Measurements from ENCODE around the gene ZSCAN5C.
"Not testable (repeated sequence)": the region's sequence is repeated elsewhere in the genome, so short reads cannot be mapped to it uniquely, and the experiment has no call there.

Gene ZSCAN5C, protein sequence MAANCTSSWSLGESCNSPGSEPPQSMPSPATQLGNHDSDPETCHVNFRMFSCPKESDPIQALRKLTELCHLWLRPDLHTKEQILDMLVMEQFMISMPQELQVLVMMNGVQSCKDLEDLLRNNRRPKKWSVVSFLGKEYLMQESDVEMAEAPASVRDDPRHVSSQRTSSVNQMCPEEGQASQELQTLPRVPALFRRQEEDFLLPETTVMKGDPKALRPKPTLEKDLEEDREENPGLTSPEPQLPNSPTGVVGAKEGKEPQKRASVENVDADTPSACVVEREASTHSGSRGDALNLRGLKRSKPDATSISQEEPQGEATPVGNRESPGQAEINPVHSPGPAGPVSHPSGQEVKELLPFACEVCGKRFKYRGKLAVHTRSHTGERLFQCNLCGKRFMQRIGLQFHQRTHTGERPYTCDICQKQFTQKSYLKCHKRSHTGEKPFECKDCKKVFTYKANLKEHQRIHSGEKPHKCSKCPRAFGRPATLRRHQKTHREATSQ

DNA sequence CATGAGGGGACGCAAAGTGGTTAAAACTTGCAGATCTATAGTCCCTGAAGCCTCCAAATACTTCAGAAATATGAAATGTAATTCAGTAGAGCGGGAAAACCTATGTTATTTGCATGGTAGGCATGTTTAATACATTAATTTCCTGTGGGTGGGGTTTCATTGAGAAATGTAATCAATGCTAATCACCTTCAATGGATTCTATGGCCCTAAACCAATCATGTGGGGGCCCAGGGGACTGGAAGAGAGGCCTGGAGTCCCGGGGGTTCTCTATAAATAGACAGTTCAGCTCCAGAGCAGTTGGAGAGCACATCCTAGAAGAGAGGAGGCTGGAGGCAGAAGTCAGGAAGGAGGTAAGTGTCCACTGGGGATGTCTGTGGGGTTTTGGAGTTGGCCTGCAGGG, at the start of gene ZSCAN5C:
ZSCAN5C (plus strand) TSS at position 301 of the 400 bp plus-strand sequence. CDS start 3,641 bp downstream, outside the sequence.
- DNase-seq (ENCODE audit: low read depth in 1 of 2, low spot score in 1 of 2): no peak

DNA sequence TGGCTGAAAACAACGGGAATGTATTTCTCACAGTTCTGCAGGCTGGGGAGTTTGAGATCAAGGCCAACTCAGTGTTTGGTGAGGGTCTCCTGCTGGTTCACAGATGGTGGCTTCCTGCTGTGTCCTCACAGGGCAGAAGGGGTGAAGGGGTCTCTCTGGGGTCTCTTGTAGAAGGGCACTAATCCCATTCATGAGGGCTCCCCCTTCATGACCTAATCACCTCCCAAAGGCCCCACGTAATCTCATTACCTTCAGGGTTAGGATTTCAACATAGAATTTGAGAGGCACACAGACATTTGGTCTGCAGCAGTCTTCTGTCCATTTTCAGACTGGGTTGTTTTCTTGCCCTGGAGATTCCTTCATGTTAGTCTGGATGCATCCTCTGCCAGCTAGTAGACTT, 49.4 kb upstream of the ZSCAN5C start:
- DNase-seq (ENCODE audit: low read depth in 1 of 2, low spot score in 1 of 2): no peak

DNA sequence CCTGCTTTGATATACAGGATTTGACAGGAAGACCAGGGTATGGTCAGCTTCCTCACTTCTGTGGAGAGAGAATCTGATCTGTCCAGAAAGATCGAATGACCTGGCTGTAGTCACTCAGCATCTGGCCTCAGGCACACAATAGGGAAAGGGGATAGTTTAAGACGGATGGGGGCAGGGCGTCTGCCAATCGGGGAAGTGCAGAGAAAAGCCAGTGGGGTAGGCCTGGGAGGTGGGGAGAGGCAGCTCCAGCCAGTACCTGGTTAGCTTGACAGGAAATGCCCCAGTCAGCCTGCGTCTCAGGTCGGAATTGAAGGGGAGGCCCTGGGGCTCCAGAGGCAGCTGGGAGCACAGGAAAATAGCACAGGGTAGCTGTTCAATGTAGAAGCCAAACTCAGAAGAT, 48.6 kb upstream of the ZSCAN5C start:
- DNase-seq (ENCODE audit: low read depth in 1 of 2, low spot score in 1 of 2): no peak

DNA sequence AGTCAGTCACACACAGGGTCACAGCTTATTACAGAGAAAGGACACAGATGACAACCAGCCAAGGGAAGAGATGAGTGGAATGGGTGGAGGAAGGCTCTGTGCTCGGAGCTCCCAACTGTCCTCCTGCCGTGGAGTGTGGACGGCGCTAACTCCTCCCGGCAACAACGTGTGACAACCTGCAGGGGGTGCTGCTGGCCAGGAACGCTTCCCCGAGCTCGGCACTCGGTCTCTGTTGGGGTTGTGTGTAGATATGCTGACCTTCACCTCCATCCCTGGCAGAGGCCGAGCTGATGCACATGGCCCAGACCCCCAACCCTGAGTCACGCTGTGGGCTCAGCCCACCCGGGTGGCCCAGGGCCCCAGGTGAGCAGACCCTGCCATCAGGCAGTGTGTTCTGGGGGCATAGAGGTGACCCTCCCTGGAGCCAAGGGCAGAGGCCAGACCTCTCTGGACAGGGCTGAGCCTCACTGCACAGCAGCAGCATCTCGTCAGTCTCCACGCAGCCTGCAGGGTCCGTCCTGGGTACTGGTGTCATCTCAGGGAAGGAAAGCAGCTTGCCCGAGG, 46.9 kb upstream of the ZSCAN5C start:
- no peak for DNase-seq (ENCODE audit: low read depth in 1 of 2, low spot score in 1 of 2)

DNA sequence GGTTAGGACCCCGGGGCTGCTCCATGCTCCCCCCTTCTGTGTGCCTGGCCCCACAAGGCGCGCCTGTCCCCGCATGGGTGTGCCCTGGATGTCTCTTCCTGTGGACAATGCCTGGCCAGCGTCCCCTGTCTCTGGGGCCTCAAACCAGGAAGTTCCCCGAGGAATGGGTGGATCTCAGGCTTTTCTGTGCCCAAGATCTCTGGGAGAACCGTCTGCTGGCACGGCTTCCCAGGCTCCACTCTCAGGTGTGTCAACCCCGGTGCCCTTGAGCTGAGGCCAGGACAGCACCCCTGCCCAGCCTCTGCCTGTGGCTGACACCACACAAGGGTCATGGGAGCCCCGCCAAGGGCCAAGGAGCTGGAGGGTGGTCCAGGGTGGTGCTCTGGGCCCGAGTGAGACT, 45.3 kb upstream of the ZSCAN5C start:
- DNase-seq (ENCODE audit: low read depth in 1 of 2, low spot score in 1 of 2): no peak

DNA sequence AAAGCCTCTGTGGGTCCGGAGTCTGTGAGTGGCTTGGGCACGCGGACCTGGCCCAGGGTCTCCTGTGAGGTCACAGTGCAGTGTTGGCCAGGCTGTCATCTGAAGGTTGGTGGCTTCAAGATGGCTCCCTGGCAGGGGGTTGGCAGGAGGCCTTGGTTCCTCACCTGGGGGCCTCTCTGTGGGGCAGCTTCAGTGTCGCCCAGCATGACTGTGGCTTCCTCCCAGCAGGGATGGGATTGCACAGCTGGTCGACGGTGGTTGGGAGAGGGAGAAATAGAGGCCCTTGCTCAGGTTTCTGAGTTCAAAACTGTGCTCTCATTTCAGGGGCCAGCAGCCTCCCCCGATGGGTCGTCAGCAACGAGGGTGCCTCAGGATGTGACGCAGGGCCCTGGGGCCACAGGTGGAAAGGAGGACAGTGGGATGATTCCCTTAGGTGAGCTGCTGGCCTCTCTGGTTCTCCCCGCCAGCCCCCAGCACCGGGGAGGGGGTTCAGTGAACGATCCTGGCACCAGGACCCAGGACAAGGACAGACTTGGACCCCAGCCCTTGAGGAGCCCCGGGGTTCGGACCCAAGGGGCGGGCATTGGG, 43.8 kb upstream of the ZSCAN5C start:
- DNase-seq (ENCODE audit: low read depth in 1 of 2, low spot score in 1 of 2): no peak

DNA sequence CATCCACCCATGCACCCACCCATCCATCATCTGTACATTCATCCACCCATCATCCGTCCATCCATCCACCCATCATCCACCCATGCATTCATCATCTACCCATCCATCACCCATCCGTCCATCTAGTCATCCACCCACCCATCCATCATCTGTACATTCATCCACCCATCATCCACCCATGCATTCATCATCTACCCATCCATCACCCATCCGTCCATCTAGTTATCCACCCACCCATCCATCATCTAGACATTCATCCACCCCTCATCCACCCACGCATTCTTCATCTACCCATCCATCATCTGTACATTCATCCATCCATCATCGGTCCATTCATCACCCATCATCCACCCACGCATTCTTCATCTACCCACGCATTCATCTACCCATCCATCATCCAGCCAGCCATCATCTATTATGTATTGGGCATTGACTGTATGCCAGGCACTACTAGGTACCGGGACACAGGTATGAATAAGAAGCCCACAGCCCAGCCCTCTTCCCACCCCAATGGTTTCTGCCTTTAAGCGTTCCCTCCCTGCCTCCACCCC, 43.0 kb upstream of the ZSCAN5C start:
- no peak for DNase-seq (ENCODE audit: low read depth in 1 of 2, low spot score in 1 of 2)

DNA sequence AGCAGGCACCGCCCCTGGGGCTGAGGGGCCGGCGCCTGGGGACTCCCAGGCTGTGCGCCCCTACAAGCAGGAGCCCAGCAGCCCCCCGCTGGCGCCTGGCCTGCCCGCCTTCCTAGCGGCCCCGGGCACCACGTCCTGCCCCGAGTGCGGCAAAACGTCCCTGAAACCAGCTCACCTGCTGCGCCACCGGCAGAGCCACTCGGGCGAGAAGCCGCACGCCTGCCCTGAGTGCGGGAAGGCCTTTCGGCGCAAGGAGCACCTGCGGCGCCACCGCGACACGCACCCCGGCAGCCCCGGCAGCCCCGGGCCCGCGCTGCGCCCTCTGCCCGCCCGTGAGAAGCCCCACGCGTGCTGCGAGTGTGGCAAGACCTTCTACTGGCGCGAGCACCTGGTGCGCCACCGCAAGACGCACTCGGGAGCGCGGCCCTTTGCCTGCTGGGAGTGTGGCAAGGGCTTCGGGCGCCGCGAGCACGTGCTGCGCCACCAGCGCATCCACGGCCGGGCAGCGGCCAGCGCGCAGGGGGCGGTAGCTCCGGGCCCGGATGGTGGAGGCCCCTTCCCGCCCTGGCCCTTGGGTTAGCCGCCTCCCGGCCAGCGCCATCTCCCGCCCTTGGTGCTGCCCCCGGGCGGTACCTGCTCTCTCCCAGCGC, 42.3 kb upstream of the ZSCAN5C start:
- no peak for DNase-seq (ENCODE audit: low read depth in 1 of 2, low spot score in 1 of 2)

DNA sequence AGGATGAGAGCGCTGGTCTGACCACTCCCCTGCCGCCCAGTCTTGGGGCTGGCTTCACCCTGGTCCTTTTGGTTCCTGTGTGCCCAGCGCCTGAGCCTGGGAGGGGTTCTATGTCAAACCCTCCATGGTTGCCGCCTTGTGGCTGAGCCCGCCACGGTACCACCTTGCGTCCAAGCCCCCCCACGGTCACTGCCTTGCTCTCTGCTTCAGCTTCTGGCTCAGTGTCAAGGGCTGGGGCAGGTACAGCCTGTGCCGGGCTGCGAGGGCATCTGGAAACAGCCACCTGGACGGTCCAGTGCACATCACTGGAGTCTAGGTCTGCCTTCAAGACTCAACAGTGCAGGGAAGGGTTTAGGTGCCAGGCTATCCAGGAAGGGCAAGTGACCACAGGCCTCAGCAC, 40.5 kb upstream of the ZSCAN5C start:
- no peak for DNase-seq (ENCODE audit: low read depth in 1 of 2, low spot score in 1 of 2)

DNA sequence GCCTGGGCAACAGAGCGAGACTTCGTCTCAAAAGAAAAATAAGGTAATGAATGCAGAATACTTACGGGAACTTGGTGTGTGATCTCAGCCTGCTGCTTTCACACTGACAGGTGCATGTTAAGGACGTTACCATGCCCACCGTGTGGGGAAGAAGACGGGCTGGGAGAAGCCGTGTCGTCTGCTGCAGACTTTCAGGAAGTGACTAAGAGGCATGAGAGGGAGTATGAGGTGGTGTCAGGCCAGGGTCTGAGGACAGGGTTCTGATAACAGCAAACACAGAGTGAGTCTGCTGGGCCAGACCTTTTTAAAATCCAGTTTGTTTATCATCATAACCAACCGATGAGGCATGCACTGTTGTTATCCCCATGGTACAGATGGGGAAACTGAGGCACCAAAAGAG, 39.8 kb upstream of the ZSCAN5C start:
- no peak for DNase-seq (ENCODE audit: low read depth in 1 of 2, low spot score in 1 of 2)

DNA sequence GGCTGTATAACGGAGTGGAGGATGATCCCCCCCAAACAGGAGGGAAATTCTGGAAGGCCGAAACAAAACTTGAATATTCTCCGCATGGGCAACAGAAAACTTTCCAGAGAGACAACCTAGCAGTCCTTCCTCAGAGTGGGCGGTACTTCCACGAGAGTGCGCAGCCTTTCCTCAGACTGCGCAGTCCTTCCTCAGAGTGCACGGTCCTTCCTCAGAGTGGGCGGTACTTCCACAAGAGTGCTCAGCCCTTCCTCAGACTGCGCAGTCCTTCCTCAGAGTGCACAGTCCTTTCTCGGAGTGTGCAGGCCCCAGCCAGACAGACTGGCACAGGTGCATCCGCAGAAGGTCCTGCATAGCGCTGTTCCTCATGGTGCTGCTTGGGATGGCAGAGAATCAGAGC, 39.0 kb upstream of the ZSCAN5C start:
- DNase-seq (ENCODE audit: low read depth in 1 of 2, low spot score in 1 of 2): no peak

DNA sequence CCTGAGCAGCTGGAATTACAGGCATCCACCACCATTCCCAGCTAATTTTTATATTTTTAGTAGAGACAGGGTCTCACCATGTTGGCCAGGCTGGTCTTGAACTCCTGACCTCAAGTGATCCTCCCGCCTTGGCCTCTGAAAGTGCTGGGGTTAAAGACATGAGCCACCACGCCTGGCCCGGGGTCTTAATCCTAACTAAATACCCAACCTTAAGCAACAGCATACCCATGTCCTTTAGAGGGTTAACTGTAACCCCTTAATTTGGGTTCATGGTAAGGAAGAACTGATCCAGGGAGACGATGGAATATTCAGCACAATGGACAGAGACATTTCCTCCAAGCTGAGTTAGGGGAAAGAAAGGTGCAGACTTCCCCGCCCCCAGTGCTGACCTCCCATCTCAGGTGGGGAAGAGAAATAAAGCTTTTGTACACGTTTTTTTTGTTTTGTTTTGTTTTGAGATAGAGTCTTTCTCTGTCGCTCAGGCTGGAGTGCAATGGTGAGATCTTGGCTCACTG, 35.0 kb upstream of the ZSCAN5C start:
- no peak for DNase-seq (ENCODE audit: low read depth in 1 of 2, low spot score in 1 of 2)

DNA sequence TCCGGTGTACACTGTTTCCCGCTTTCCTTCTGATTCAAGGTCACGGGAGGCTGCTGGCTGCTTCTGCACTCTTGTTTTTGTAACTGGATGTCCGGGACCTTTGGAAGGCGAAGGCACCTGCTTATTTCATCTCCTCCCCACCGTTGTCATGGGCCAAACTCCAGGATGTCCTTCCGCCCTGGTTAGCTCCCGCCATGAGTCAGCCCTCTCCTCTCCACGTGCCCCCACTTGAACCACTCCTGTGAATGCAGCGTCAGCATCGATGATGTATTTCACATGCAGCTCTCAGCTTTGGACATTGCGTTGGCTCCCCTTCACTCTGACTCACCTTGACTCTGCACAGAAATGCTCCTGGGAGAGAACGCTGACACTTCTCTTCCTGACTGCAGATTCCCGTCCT, 31.8 kb upstream of the ZSCAN5C start:
- DNase-seq (ENCODE audit: low read depth in 1 of 2, low spot score in 1 of 2): no peak

DNA sequence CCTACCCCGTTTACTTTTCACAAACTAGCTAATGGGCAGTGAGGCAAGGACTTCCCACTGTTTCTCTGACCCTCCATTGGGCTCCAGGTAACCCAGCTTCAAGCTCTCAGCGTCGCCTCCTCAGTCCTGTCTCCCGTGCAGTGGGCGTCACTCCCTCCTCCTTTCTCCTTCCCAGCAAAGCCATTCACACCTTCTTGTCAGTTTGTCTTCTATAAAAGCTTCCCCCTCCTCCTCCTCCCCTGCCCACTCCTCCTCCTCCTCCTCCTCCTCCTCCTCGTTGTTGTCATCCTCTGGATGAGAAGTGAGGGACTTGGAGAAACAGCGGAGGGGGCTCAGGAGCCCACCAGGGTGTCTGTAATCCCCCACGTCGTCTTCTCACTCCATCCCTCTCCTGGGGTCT, 28.0 kb upstream of the ZSCAN5C start:
- DNase-seq (ENCODE audit: low read depth in 1 of 2, low spot score in 1 of 2): no peak

DNA sequence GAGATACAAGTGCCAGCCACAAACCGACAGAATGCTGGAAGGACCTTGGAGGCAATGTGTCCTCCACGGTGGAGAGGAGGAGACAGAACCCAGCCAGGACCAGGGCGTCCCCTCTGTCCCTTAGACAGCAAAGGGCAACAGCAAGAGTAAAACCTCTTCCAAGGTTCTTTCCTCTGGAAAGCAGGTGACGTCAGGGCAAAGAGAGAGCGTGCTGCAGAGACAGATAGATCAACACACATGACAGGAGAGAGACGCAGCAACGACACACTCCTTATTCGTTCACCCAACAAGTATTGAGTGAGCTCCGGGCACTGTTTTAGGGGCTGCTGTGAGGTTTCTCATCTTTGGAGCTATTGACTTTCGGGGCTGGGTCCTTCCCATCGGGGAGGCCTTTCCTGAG, 27.5 kb upstream of the ZSCAN5C start:
- DNase-seq (ENCODE audit: low read depth in 1 of 2, low spot score in 1 of 2): no peak

DNA sequence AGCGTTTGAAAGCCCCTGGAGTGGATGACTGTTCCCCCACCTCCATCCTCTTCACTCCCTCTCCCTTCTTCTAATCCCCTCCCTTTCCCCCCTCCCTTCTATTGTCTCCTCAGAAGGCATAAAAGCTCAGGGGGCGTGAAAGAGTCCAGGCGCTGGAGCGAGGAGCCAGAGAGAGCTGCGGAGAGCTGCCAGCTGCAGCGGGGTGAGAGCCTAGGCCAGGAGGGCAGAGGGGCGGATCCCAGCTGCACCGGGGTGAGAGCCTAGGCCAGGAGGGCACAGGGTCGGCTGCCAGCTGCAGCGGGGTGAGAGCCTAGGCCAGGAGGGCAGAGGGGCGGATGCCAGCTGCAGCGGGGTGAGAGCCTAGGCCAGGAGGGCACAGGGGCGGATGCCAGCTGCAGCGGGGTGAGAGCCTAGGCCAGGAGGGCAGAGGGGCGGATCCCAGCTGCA, 26.2 kb upstream of the ZSCAN5C start, which contains the start of gene GALP:
GALP (plus strand) TSS at position 148 of the 447 bp plus-strand sequence. CDS start 1,101 bp downstream, outside the sequence.
- DNase-seq (ENCODE audit: low read depth in 1 of 2, low spot score in 1 of 2): not testable (repeated sequence)

DNA sequence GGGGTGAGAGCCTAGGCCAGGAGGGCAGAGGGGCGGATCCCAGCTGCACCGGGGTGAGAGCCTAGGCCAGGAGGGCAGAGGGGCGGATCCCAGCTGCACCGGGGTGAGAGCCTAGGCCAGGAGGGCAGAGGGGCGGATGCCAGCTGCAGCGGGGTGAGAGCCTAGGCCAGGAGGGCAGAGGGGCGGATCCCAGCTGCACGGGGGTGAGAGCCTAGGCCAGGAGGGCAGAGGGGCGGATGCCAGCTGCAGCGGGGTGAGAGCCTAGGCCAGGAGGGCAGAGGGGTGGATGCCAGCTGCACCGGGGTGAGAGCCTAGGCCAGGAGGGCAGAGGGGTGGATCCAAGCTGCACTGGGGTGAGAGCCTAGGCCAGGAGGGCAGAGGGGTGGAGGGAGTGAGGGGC, 25.8 kb upstream of the ZSCAN5C start:
- DNase-seq (ENCODE audit: low read depth in 1 of 2, low spot score in 1 of 2): not testable (repeated sequence)

DNA sequence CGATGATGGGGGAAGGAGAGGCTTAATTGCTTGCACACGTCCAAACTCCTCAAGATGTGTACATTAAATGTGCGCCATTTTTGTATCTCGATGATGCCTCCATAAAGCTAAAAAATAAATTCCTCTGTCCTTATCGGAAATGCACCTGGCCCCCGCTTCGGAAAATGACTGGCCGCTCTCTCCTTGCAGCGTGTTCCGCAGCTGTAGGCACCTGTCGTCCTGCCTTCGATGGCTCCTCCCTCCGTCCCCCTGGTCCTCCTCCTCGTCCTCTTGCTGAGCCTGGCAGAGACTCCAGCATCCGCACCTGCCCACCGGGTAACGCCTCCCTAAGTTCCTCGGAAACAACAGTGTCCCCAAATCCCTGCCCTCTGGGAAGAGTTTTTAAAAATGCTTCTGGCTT, 25.2 kb upstream of the ZSCAN5C start:
- no peak for DNase-seq (ENCODE audit: low read depth in 1 of 2, low spot score in 1 of 2)

DNA sequence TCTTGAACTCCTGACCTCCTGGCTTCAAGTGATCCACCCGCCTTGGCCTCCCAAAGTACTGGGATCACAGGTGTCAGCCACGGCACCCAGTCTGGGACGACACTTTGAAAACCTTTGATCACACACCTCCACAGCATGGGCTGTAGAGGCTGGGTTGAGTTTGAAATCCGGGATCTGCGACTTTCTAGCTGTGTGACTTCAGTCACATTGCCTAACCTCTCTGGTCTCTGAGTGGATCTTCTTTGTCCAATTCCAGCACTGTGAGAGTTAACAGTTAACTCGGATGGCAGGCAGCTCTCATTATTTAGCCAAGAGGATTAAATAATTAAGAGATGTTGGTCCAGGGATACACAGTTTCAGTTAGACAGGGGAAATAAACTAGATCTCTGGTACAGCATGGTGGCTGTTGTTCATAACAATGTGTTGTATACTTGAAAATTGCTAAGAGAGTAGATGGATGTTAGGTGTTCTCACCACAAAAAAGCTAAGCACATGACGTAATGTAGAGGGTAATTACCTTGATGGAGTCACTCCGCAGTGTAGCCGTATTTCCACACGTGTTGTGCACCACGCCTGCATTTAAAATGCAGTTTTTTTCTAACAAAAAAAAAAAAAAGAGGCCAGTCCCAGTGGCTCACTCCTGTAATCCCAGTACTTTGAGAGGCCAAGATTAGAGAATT, 24.4 kb upstream of the ZSCAN5C start:
- DNase-seq (ENCODE audit: low read depth in 1 of 2, low spot score in 1 of 2): no peak

DNA sequence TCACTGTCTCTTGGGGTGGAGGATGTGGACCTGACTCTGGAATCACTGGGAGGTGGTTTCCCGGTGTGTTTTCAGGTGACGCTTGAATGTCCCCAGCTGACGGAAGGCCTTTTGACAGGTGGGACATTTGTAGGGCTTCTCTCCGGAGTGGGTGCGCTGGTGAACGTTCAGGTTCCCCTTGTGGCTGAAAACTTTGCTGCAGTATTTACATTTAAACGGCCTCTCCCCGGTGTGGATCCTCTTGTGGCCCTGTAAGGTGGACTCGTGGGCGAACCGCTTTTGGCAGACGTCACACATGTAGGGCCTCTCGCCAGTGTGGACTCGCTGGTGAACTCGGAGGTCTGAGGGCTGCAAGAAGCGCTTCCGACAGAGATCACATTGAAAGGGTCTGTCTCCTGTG, 12.3 kb upstream of the ZSCAN5C start:
- DNase-seq (ENCODE audit: low read depth in 1 of 2, low spot score in 1 of 2): no peak

DNA sequence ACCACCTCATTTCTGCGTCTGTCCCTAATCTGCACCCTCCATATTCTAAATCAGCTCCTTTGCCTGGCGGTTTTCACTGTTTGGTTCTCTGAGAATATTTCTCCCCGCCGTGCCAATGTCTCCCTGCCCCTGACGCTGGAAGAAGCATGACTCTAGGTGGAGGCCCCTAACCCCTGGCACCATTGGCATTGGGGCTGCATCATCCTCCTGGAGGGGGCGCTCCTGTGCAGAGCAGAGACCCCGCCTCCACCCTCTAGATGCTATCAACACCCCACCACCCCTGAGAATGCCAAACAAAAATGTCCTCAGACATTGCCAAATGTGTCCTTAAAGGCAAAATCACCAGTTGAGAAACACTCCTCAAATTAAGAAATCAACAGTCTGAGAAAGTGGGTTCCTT, 11.0 kb upstream of the ZSCAN5C start:
- no peak for DNase-seq (ENCODE audit: low read depth in 1 of 2, low spot score in 1 of 2)

Measured in activated CD4-positive, alpha-beta T cell treated with anti-CD3 and anti-CD28 coated beads, Interleukin-2, amount 50 U/mL, for 24 hours (primary cell).